PC-3 (cell line): ENCODE data around the gene UBASH3B.
"Not testable (repeated sequence)": the region's sequence is repeated elsewhere in the genome, so short reads cannot be mapped to it uniquely, and the experiment has no call there.

ENCODE experiments used
- CTCF ChIP-seq: fragments of 300-600 bp; sonication (generic); conservative IDR thresholded peaks from 2 replicates; pipeline ENCODE4 v1.5.1; 2017; ENCODE audit warnings: antibody characterized with exemption, low read depth, mild to moderate bottlenecking, low read length
- EZH2 ChIP-seq: fragments of 300-600 bp; sonication (generic); IDR thresholded peaks from one replicate; pipeline ENCODE4 v1.6.1; 2017; ENCODE audit warnings: antibody characterized with exemption, mild to moderate bottlenecking, low read length; ENCODE audit not compliant: unreplicated experiment
- EZH2phosphoT487 ChIP-seq: fragments of 300-600 bp; sonication (generic); IDR thresholded peaks from 2 replicates; pipeline ENCODE4 v1.6.1; 2018; ENCODE audit warnings: mild to moderate bottlenecking, antibody characterized with exemption, low read length, borderline replicate concordance

GRCh38 chr11:122730694-122731093, 75.2 kb downstream of the UBASH3B start:
- TF ChIP-seq CTCF = 0 out of 2 replicates have a peak, but pooled peaks have one; percentile 16
- TF ChIP-seq EZH2, EZH2phosphoT487: not testable (repeated sequence)
